Measurements from ENCODE around the gene RAD51B. TPM values are rescaled to one million over a fixed set of nuclear protein-coding genes. Genes with fewer than 3 reads are reported as not detected.

The RAD51B gene
- total RNA-seq, 4 donors from 2014 or later: 19.6 to 39.7 (median 25.4) TPM

- Histone ChIP-seq H3K4me1 (no peaks in the 10 kb centered on the region), H3K4me3 (no peak overlapping the region), H3K36me3 (no peaks in the 10 kb centered on the region), H3K27me3 (no peaks in the 10 kb centered on the region), H3K9me3 (no peaks in the 10 kb centered on the region), H3K27ac (no peak overlapping the region)
- DNase-seq (ENCODE audit: low spot score in 2 of 2): no peak
- peak in 1 of 2 donors; percentile 22 for TF ChIP-seq CTCF (IDR thresholded peaks at IDR 0.05)
- TF ChIP-seq POLR2A (IDR thresholded peaks at IDR 0.05): no peak
- WGBS: 37% methylated on average over 1 of the region's 1 CpG
Observed at GRCh38 chr14:67883717-67884116, 64.1 kb downstream of the RAD51B start.

GRCh38 chr14:67886191-67886590 lies 66.6 kb downstream of the RAD51B start:
- no peaks in the 10 kb centered on the region for H3K27me3 ChIP-seq
- 90% methylated on average over 2 of the region's 2 CpGs for WGBS

GRCh38 chr14:67887478-67887877 lies 67.9 kb downstream of the RAD51B start:
- WGBS: 87% methylated on average over 3 of the region's 3 CpGs
- Histone ChIP-seq H3K27me3 (no peaks in the 10 kb centered on the region), H3K27ac (no peak overlapping the region), H3K4me3 (no peak overlapping the region), H3K9me3 (no peaks in the 10 kb centered on the region), H3K36me3 (no peaks in the 10 kb centered on the region), H3K4me1 (no peaks in the 10 kb centered on the region)
- no peak for TF ChIP-seq POLR2A (IDR thresholded peaks at IDR 0.05)
- no peak for TF ChIP-seq CTCF (IDR thresholded peaks at IDR 0.05)
- TF ChIP-seq POLR2AphosphoS5 (IDR thresholded peaks at IDR 0.05): no peak
- TF ChIP-seq EP300 (IDR thresholded peaks at IDR 0.05): no peak
- DNase-seq (ENCODE audit: low spot score in 2 of 2): no peak

More at GRCh38 chr14:67886191-67886590, 66.6 kb downstream of the RAD51B start:
- Histone ChIP-seq H3K27ac (no peak overlapping the region), H3K4me1 (no peaks in the 10 kb centered on the region), H3K9me3 (no peaks in the 10 kb centered on the region), H3K4me3 (no peak overlapping the region), H3K36me3 (no peaks in the 10 kb centered on the region)
- no peak for DNase-seq (ENCODE audit: low spot score in 2 of 2)
- TF ChIP-seq EP300 (IDR thresholded peaks at IDR 0.05): no peak
- TF ChIP-seq POLR2AphosphoS5 (IDR thresholded peaks at IDR 0.05): no peak
- no peak for TF ChIP-seq POLR2A (IDR thresholded peaks at IDR 0.05)
- TF ChIP-seq CTCF (IDR thresholded peaks at IDR 0.05): no peak

GRCh38 chr14:67889455-67889854 lies 69.9 kb downstream of the RAD51B start:
- H3K4me1 ChIP-seq: no peaks in the 10 kb centered on the region
- DNase-seq (ENCODE audit: low spot score in 2 of 2): no peak
- no peaks in the 10 kb centered on the region for H3K27me3 ChIP-seq
- no peaks in the 10 kb centered on the region for H3K9me3 ChIP-seq
- 82% methylated on average over 4 of the region's 4 CpGs for WGBS
- no peaks in the 10 kb centered on the region for H3K36me3 ChIP-seq
- no peak overlapping the region for H3K27ac ChIP-seq
- H3K4me3 ChIP-seq: no peak overlapping the region
- TF ChIP-seq CTCF (IDR thresholded peaks at IDR 0.05) (no peak), POLR2AphosphoS5 (IDR thresholded peaks at IDR 0.05) (no peak), EP300 (IDR thresholded peaks at IDR 0.05) (no peak), POLR2A (IDR thresholded peaks at IDR 0.05) (no peak)

GRCh38 chr14:67892466-67893100 lies 73.0 kb downstream of the RAD51B start:
- Histone ChIP-seq H3K27me3 (no peaks in the 10 kb centered on the region), H3K27ac (no peak overlapping the region), H3K4me3 (no peak overlapping the region), H3K9me3 (no peaks in the 10 kb centered on the region), H3K4me1 (no peaks in the 10 kb centered on the region), H3K36me3 (no peaks in the 10 kb centered on the region)
- 88% methylated on average over 1 of the region's 1 CpG for WGBS
- TF ChIP-seq CTCF (IDR thresholded peaks at IDR 0.05) (no peak), EP300 (IDR thresholded peaks at IDR 0.05) (no peak), POLR2AphosphoS5 (IDR thresholded peaks at IDR 0.05) (no peak), POLR2A (IDR thresholded peaks at IDR 0.05) (no peak)
- no peak for DNase-seq (ENCODE audit: low spot score in 2 of 2)
